Coronary artery (tissue), 2 donors: ENCODE data around the gene NRIP3.

Experiments
- DNase-seq: peaks from one replicate; pipeline ENCODE4 v3.0.0-alpha.2; 2017; ENCODE audit warnings: low spot score
- H3K27ac ChIP-seq, 2 donors: fragments of 200-600 bp; sonication (generic); one replicate each; pipeline ENCODE4 v1.5.1; 2016 to 2019
- H3K4me3 ChIP-seq: fragments of 200-600 bp; sonication (generic); 2 replicates; pipeline ENCODE4 v1.5.1; 2016; ENCODE audit warnings: mild to moderate bottlenecking, moderate library complexity
- TF ChIP-seq, protein P1 (sequence below): fragments of 200-600 bp; sonication (generic); IDR thresholded peaks from one replicate; pipeline ENCODE4 v1.5.1; 2019; ENCODE audit warnings: antibody characterized with exemption

The NRIP3 gene

DNA sequence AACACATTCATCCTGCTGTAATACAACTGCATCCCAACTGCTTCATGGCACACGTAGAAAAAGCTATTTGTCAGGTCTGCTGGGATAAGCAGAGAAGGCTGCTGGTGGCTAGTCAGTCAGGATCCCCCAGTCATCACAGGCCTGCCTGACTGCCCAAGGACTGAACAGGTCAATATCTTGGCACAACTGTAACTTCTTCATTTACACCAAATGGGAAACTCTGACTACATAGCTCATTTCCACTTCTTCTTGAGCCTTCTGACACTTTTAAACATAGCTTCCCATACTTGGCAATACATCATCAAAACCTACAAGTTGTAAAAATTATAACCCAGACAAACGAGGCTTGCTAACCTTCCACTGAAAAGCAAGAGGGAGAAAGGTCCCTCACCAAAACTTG, 42.4 kb downstream of the NRIP3 start:
- DNase-seq = no peak
- no peak overlapping the region for H3K27ac ChIP-seq
- no peak overlapping the region for H3K4me3 ChIP-seq
- TF ChIP-seq, protein P1, sequence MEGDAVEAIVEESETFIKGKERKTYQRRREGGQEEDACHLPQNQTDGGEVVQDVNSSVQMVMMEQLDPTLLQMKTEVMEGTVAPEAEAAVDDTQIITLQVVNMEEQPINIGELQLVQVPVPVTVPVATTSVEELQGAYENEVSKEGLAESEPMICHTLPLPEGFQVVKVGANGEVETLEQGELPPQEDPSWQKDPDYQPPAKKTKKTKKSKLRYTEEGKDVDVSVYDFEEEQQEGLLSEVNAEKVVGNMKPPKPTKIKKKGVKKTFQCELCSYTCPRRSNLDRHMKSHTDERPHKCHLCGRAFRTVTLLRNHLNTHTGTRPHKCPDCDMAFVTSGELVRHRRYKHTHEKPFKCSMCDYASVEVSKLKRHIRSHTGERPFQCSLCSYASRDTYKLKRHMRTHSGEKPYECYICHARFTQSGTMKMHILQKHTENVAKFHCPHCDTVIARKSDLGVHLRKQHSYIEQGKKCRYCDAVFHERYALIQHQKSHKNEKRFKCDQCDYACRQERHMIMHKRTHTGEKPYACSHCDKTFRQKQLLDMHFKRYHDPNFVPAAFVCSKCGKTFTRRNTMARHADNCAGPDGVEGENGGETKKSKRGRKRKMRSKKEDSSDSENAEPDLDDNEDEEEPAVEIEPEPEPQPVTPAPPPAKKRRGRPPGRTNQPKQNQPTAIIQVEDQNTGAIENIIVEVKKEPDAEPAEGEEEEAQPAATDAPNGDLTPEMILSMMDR = no peak

DNA sequence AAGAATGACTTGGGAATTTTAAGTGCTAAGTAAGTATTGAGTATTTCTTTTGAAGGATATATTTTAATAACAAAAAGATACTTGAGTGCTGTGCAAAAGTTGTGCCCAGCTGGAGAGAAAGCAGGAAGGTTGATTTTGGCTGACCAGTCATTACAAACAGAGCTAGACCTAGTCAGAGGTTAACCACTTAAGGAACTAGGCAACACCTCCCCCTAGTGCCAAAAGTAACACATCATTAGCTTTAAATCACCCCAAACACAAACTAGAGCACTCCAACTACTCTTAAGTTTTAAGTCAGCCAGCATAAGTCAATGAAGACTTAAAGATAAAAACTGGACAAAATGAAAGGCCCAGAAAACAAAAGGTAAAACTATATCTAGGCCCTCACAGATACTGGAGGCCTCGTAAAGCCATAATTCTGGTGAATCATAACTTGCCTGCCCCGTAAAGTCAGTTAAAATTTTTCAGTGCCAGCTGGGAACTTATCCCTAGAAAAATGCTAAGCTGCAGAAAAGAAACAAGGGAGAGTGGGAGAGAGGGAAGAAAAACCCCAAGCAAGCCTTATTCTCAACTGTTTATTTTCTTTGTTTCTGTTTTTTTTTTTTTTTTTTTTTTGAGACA, 44.1 kb downstream of the NRIP3 start:
- TF ChIP-seq, protein P1 = no peak
- Histone ChIP-seq H3K4me3 (no peak overlapping the region), H3K27ac (peak overlapping the region; percentile 35 to 70)
- DNase-seq = no peak

DNA sequence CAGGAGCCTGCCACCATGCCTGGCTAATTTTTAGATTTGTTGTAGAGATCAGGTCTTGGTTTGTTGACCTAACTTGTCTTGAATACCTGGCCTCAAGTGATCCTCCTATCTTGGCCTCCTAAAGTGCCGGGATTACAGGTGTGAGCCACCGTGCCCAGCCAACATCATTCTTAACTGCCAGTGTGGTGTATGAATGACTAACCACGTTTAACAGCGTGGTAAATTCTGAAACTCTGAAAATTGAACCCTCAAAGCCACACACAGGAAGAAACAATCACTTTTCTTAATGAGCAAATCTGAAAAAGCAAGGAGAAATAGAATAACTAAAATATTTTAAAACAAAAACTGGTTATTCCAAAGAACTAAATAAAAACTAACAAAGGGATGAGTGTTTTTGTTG, 46.9 kb downstream of the NRIP3 start:
- DNase-seq = no peak
- Histone ChIP-seq H3K4me3 (no peak overlapping the region), H3K27ac (no peak overlapping the region)
- TF ChIP-seq, protein P1 = no peak

DNA sequence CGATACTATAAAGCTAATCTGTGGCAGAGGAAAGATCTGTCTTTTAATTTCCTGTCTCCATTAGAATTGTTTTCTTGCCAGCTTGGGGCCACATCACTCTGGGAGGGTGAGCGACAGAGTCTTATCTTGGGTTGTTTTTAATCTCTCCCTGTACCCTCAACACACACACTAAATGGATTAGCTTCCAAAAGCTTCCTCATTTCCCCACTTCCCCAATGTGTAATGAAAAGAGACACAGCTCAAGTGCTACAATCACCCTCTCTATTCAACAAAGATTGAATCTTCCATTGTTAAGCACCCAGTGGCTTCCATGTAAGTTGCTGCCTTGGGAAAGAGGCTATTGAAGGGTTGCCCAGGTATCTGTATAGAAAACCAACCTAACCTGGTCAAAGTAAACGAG, 54.9 kb downstream of the NRIP3 start:
- no peak overlapping the region for H3K27ac ChIP-seq
- TF ChIP-seq, protein P1 = no peak

DNA sequence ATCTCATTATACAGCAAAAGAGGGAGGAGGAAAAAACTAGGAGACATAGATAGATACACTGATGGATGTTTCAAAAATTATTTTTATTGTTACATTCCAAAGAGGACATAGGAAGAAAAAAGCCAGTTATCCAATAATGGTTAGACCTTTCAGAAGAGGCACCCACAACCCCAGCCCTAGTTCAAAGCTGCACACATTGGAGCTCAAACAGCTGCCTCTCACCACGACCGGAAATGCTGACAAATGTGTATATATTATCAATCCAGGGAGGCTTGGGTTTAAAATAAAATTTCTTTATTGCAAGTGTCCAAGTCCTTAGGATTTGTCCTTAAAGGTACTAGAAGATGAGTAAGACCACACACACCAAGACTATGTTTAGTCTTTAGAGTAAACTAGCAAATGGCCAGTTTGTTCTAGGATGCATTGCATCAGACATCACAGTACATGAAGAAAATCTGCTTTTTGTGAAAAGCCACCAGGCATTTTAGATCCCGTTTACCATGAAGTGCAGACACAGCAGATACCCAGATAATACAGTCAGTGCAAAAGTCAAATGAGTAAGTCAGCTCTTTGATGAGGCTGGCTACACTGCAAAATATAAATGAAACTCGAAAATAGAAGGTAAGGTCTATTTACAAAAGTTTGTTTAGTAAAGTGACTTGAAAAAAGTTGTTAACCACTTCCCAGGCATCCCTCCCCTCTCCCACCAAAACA, 56.4 kb downstream of the NRIP3 start:
- no peak for DNase-seq
- H3K4me3 ChIP-seq = no peak overlapping the region
- TF ChIP-seq, protein P1 = no peak
- no peak overlapping the region for H3K27ac ChIP-seq

More for the DNA sequence above, 54.9 kb downstream of the NRIP3 start:
- no peak for DNase-seq
- no peak overlapping the region for H3K4me3 ChIP-seq

DNA sequence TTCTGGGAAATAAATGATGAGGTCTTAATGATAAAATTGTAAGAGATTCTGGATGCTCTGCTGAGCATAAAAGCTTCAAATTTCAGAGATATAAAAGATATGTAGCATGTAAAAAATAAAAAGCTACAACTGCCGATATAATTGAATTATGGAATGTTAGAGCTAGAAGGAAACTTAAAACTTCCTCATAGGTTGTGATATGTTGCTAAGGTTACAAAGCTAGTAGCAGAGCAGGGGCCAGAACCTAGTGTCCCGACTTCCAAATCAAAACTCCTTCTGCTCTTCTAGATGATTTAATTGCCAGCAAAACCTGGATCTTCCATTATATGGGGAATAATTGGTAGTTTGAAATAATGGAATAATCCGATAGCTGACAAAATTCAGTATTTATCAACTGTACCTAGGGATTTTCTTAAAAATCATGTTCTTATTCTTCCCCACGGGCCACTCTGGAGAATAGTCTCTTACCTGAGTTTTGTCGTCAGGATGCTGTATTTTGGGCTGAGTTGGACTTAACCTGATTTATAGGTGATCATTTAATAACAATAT, 61.2 kb downstream of the NRIP3 start, which contains the start of gene ASCL3:
TSS of gene ASCL3 (minus strand) at position 499 of the 549 bp plus-strand sequence. CDS start 4,855 bp downstream, outside the sequence.
- DNase-seq = no peak
- TF ChIP-seq, protein P1 = no peak
- H3K4me3 ChIP-seq = no peak within 1 kb of the TSS
- no peak within 1 kb of the TSS for H3K27ac ChIP-seq
